CD4-positive, alpha-beta T cell treated with Interleukin-15 for 1 hour (primary cell): ENCODE data around the gene PRSS53.

ENCODE experiments used
- DNase-seq: peaks from one replicate; pipeline ENCODE4 v3.0.0-alpha.2; 2020

Gene PRSS53

DNA sequence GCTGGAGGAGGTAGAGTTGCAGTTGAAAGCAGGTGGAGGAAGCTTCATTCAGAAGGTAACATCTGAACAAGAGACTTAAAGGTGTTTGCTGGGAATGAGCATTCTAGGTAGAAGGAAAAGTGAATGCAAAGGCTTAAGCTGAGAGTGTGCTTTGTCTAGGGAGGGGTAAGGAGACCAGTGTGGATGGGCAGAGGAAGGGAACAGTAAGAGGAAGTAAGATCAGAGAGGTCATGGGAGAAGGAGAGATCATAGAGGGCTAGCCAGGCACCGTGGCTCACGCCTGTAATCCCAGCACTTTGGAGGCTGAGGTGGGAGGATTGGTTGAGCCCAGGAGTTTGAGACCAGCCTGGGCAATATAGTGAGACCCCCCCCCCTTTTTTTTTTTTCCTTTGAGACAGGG lies 52.1 kb downstream of the PRSS53 start:
- no peak for DNase-seq

DNA sequence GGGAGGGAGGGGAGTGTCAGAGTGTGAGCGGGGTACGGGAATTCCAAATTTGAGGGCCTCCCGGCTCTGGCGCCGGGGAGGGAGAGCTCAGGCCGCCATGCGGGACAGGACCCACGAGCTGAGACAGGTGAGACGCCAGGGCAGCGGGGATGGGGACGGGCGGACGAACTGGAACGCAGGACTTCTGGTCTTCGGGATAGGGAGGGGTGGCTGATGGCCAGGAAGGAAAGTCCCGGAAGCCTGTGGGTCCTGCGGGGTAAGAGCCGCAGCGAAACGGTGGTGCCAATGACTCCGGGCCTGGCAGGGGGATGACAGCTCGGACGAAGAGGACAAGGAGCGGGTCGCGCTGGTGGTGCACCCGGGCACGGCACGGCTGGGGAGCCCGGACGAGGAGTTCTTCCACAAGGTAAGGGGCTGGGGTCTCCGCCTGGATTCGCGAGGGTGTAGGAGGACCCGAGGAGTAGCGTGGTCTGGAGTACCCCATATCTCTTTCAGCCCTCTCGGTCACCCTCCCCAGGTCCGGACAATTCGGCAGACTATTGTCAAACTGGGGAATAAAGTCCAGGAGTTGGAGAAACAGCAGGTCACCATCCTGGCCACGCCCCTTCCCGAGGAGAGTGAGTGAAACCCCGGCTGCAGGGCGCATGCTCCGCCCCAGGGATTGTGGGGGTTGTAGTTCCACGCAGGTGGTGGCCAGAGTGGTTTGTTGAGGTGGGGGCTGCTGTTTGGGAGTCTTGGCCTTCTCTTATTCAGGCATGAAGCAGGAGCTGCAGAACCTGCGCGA lies 54.8 kb downstream of the PRSS53 start:
- DNase-seq = peak; percentile 88
